Astrocyte of the cerebellum (primary cell): ENCODE measurements around the gene PRDM15.

Experiments used
- DNase-seq: peaks from one replicate; pipeline ENCODE4 v3.0.0-alpha.2; 2011; ENCODE audit warnings: low read depth
- H3K4me3 ChIP-seq: 2 replicates; pipeline ENCODE4 v1.5.1; 2011; ENCODE audit warnings: mild to moderate bottlenecking, low read depth, low read length, moderate library complexity
- in situ Hi-C: cut with HindIII; loops from 2 replicates; pipeline ENCODE4 v1.10.0; 2017; ENCODE audit warnings: low sequenced_read_pairs
- TF ChIP-seq, protein P1 (sequence below): IDR thresholded peaks from 2 replicates; pipeline ENCODE4 v1.5.1; 2012; ENCODE audit warnings: low read length, low read depth, moderate library complexity, mild to moderate bottlenecking; ENCODE audit errors: missing control alignments

The PRDM15 gene

DNA sequence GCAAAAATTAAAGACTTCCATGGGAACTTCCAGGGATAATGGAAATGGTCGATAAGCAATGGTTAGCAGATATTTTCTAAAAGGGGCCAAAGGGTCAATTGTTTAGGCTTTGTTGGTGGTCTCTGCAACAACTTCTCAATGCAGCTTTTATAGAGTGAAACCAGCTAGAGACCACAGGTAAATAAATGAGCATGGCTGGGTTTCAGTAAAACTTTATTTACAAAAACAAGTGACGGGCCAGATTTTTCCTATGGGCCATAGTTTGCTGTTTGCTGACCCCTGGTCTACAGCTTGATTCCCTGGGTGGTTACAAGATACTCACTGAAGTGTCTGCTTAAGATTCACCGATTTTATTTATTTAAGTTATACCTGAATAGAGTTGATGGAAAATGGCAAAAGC lies 22.6 kb upstream of the PRDM15 start:
- DNase-seq: no peak
- TF ChIP-seq, protein P1, sequence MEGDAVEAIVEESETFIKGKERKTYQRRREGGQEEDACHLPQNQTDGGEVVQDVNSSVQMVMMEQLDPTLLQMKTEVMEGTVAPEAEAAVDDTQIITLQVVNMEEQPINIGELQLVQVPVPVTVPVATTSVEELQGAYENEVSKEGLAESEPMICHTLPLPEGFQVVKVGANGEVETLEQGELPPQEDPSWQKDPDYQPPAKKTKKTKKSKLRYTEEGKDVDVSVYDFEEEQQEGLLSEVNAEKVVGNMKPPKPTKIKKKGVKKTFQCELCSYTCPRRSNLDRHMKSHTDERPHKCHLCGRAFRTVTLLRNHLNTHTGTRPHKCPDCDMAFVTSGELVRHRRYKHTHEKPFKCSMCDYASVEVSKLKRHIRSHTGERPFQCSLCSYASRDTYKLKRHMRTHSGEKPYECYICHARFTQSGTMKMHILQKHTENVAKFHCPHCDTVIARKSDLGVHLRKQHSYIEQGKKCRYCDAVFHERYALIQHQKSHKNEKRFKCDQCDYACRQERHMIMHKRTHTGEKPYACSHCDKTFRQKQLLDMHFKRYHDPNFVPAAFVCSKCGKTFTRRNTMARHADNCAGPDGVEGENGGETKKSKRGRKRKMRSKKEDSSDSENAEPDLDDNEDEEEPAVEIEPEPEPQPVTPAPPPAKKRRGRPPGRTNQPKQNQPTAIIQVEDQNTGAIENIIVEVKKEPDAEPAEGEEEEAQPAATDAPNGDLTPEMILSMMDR: no peak
- in situ Hi-C loops: no loop called here
- no peak overlapping the region for H3K4me3 ChIP-seq

DNA sequence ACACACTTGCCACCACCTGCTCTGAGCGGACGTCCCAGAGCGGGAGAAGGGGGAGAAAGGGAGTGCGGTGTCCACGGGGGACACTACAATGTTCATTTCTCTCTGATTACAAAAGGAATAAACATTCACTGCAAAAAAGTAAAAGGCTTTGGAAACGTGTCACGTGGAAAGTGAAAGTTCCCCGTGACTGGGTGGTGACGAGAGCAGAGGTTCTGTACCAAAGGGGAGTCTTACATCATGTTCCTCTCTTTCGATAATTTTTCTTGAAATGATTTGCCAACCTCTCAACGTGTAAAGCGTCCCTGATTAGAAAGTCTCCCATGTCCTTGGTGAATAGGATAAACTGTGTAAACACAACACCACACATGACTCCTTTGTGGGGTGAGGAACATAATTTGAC lies 22.0 kb upstream of the PRDM15 start:
- H3K4me3 ChIP-seq: no peak overlapping the region
- in situ Hi-C loops: no loop called here
- DNase-seq: no peak
- TF ChIP-seq, protein P1: no peak

DNA sequence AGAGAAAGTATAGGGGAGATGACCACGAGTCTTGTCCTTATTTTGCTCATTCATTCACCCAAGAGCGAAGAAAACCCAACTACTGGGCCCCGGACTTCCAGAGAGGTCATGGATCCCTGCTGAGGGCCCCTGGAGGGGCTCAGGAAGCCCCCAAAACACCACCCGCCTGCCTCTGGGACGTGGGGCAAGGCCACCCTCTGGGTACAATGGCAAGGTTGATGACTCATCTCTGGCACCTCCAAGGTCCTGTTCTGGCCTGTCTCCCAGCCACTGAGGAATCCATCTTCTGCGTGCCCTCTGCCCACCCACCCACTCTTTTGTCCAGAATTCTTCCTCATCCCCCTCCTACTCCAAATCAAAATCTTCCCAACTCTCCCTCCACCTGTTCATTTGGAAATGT lies 21.3 kb upstream of the PRDM15 start:
- no peak overlapping the region for H3K4me3 ChIP-seq
- TF ChIP-seq, protein P1: no peak
- no peak for DNase-seq
- in situ Hi-C loops: no loop called here

DNA sequence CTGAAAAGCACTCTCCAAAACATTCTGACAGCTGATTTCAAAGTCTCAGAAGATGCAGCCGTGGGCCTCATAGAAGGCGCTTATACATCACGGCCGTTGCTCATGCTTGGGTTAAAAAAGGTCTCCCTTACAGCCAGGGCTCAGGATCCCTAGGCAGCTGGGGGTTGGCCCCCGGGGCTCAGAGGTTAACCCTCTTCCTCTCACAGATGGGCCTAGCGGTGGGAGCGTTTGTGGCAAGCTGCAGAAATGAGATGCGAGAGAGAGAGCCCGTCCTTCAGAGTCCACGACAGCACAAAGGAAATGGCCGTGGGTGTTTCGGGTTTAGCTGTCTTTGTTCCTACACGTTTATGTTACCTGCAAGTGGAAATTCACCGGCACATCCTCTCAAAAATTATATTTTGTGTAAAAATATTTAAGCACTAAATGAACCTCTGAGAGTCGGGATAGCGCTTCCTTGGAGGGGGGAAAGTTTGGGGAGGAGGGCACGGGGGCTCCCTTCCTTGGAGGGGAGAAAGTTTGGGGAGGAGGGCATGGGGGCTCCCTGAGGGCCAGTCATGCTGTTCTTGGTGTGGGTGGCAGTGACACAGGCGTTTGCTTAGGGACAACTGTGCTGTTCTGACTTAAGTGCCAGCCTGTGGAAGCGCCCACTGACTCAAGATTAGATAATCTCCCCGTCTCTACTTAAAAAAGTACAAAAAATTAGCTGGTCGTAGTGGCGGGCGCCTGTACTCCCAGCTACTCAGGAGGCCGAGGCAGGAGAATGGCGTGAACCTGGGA lies 20.5 kb upstream of the PRDM15 start:
- DNase-seq: no peak
- in situ Hi-C loops: no loop called here
- no peak overlapping the region for H3K4me3 ChIP-seq
- TF ChIP-seq, protein P1: no peak

DNA sequence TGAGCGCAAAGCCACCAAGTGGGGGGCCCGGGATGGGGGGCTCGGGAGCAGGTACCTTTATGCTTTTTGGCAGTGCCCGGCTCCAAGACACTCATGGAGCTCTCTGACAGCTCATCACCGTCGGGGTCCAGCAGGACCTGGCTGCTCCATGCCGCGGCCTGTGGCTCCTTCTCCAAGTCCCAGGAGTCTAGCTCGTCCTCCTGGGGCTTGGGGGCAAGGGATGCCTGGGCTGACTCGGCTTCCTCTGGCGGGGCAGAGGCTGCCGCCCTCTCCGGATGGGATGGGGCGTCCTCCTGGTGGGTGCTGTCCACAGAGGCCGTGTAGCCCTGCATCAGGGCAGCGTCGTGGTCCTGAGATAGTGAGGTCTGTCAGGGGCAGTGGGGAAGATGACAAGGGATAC lies 19.9 kb upstream of the PRDM15 start:
- in situ Hi-C loops: no loop called here
- H3K4me3 ChIP-seq: no peak overlapping the region
- no peak for DNase-seq

DNA sequence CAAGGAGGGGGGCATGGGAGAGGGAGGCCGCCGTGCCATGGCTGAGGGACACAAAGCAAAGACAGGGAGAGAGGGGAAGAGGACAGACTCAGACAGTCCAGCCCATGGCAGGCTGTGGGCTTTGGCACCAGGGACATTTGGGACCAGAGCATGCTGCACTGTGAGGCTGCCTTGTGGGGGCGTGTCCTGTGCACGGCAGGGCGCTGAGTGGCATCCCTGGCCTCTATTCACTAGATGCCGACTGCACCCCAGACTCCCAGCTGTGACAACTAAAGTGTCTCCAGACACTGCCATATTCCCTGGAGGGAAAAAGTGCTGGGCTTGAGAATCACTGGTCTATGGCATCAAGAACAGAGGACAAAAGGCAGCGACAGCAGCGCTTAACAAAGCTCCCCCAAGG lies 18.6 kb upstream of the PRDM15 start:
- TF ChIP-seq, protein P1: no peak
- in situ Hi-C loops: no loop called here
- H3K4me3 ChIP-seq: no peak overlapping the region
- no peak for DNase-seq

More for the DNA sequence above, 19.9 kb upstream of the PRDM15 start:
- TF ChIP-seq, protein P1: no peak
